ENCODE measurements around the gene UPF3A. TPM values are rescaled to one million over a fixed set of nuclear protein-coding genes. Genes with fewer than 3 reads are reported as not detected.
A peak's percentile ranks its signal among the peaks of the same experiment; 100 is the strongest.

UPF3A gene
- total and polyA plus RNA-seq, 10 of the 15 experiments (the other 5 are each of a cell fraction or from before 2014, with no cell fraction given): 18.6 to 61.5 (median 43.3) TPM

DNA sequence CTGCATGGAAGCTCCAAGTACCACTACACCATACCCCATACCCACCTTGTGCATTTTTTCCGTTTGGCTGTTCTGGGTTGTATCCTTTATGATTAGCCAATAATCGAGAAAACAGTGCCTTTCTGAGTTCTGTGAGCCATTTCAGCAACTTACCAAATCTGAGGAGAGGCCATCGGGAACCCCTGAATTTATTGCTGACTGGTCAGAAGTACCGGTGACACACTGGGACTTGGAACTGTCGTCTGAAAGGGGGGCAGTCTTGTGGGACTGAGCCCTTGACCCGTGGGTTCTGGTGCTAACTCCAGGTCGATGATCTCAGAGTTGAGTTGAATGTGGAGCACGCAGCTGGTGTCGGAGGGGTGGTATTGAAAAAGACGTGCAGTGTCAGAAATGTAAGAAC, 15.0 kb downstream of the UPF3A start:
- Histone ChIP-seq H3K27ac (ENCODE audit: control insufficient read depth, insufficient read depth) (peak overlapping the region; percentile 82), H3K79me2 (ENCODE audit: control insufficient read depth, insufficient read depth, low read length) (peaks cover 5% of the 10 kb centered on the region), H3K36me3 (ENCODE audit: control insufficient read depth in 2 of 2, insufficient read depth in 2 of 2, low read length in 1 of 2) (peaks cover 6 to 30% of the 10 kb centered on the region in 2 experiments), H3K4me3 (peak overlapping the region; percentile 7; the same call in 1 of the 2 replicates), H3K9ac (ENCODE audit: control insufficient read depth, insufficient read depth, low read length) (peak overlapping the region; percentile 39; the same call in 1 of the 2 replicates), H4K20me1 (ENCODE audit: control insufficient read depth, insufficient read depth) (no peaks in the 10 kb centered on the region), H3K4me1 (ENCODE audit: control insufficient read depth, insufficient read depth, low read length) (peaks cover 45% of the 10 kb centered on the region), H3K9me3 (replicated peaks; ENCODE audit: control insufficient read depth, insufficient read depth, low read length) (no peaks in the 10 kb centered on the region), H3K27me3 (replicated peaks in 1 of 2; ENCODE audit: control insufficient read depth in 2 of 2, insufficient read depth in 2 of 2, low read length in 1 of 2) (no peaks in the 10 kb centered on the region), H3K4me2 (ENCODE audit: control insufficient read depth, insufficient read depth) (peak overlapping the region; percentile 69), H2AFZ (ENCODE audit: control insufficient read depth, low read depth, low read length) (peak overlapping the region; percentile 41)
- intact Hi-C loops (cut with micrococcal nuclease; ENCODE audit: unreplicated experiment) (no loop called here), in situ Hi-C loops (cut with MboI) (no loop called here)
- ATAC-seq: no peak
- peak; percentile 74 for FAIRE-seq
- WGBS (ENCODE audit: insufficient coverage, insufficient replicate concordance, low lambda C conversion rate, missing lambda C conversion rate): 30% methylated on average over 10 of the region's 10 CpGs
- TF ChIP-seq POLR2A (IDR thresholded peaks at IDR 0.05; ENCODE audit: low read depth, low read length): 0 out of 2 replicates have a peak, but pooled peaks have one; percentile 16
- TF ChIP-seq ESRRA (IDR thresholded peaks at IDR 0.05; ENCODE audit: low read length): no peak
- SMC1A ChIA-PET (ENCODE audit: uncharacterized antibody, unreplicated experiment): no interaction called here
- POLR2A ChIA-PET: interaction anchor here (1.2 kb wide), 1 partner anchor 17 kb away, joined by 4 read pairs; no protein-coding TSS in a partner anchor
- RAD21 ChIA-PET (ENCODE audit: unreplicated experiment): interaction anchor here (1.4 kb wide), 1 partner anchor 17 kb away, joined by 3 read pairs; the partner anchor contains the start of gene CHAMP1
- no TSS peak for BruUV-seq (replicated peaks)
- CTCF ChIA-PET: no interaction called here
- DNase-seq (ENCODE audit: low read depth, low spot score): no peak

DNA sequence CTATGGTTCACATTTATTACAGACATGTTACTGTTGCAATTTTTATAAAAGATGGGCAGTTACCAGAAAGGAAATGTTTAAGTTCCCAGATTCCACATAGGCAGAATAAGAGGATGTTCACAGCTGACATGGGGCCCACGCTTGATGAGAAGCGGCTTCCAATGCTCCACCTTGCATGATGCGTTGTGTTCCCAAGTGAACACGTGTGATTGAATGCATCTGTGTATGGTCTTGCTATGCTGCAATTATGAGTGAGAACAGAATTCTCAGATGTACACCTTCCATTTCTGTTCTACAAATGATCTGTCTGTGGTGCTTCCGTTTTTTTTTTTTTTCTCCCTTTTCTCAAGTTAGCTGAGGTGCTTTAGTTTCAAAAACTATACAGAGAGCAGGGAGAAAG, 15.5 kb downstream of the UPF3A start:
- CTCF ChIA-PET: no interaction called here
- POLR2A ChIA-PET: interaction anchor here (1.2 kb wide), 1 partner anchor 17 kb away, joined by 4 read pairs; no protein-coding TSS in a partner anchor
- peaks cover 6 to 29% of the 10 kb centered on the region in 2 experiments for H3K36me3 ChIP-seq (ENCODE audit: control insufficient read depth in 2 of 2, insufficient read depth in 2 of 2, low read length in 1 of 2)
- RAD21 ChIA-PET (ENCODE audit: unreplicated experiment): interaction anchor here (1.4 kb wide), 1 partner anchor 17 kb away, joined by 3 read pairs; the partner anchor contains the start of gene CHAMP1
- H3K9me3 ChIP-seq (replicated peaks; ENCODE audit: control insufficient read depth, insufficient read depth, low read length): no peaks in the 10 kb centered on the region
- peaks cover 5% of the 10 kb centered on the region for H3K79me2 ChIP-seq (ENCODE audit: control insufficient read depth, insufficient read depth, low read length)
- H3K4me1 ChIP-seq (ENCODE audit: control insufficient read depth, insufficient read depth, low read length): peaks cover 45% of the 10 kb centered on the region
- SMC1A ChIA-PET (ENCODE audit: uncharacterized antibody, unreplicated experiment): no interaction called here
- no peak for DNase-seq (ENCODE audit: low read depth, low spot score)
- peak; percentile 33 for ATAC-seq
- H3K27me3 ChIP-seq (replicated peaks in 1 of 2; ENCODE audit: control insufficient read depth in 2 of 2, insufficient read depth in 2 of 2, low read length in 1 of 2): no peaks in the 10 kb centered on the region
- BruUV-seq (replicated peaks): no TSS peak
- intact Hi-C loops (cut with micrococcal nuclease; ENCODE audit: unreplicated experiment) (no loop called here), in situ Hi-C loops (cut with MboI) (no loop called here)
- H3K4me3 ChIP-seq: no peak overlapping the region
- peak overlapping the region; percentile 44 for H3K9ac ChIP-seq (ENCODE audit: control insufficient read depth, insufficient read depth, low read length)
- FAIRE-seq: peak; percentile 83
- H4K20me1 ChIP-seq (ENCODE audit: control insufficient read depth, insufficient read depth): no peaks in the 10 kb centered on the region
- WGBS (ENCODE audit: insufficient coverage, insufficient replicate concordance, low lambda C conversion rate, missing lambda C conversion rate): 1% methylated on average over 5 of the region's 5 CpGs
- peak overlapping the region; percentile 82 for H3K27ac ChIP-seq (ENCODE audit: control insufficient read depth, insufficient read depth)
- H3K4me2 ChIP-seq (ENCODE audit: control insufficient read depth, insufficient read depth): peak overlapping the region; percentile 69
- peak overlapping the region; percentile 41 for H2AFZ ChIP-seq (ENCODE audit: control insufficient read depth, low read depth, low read length)
- no peak for TF ChIP-seq PAX5 (IDR thresholded peaks at IDR 0.05; ENCODE audit: borderline replicate concordance, low read depth, low read length)
- TF ChIP-seq ETV6 (conservative IDR thresholded peaks at IDR 0.05 in 1 of 2, IDR thresholded peaks at IDR 0.05 in 1 of 2; ENCODE audit: borderline replicate concordance in 1 of 2, low read depth in 1 of 2): 0 out of 4 replicates have a peak, but pooled peaks of 1 of the 2 experiments have one; percentile 33
- TF ChIP-seq TAF1 (IDR thresholded peaks at IDR 0.05; ENCODE audit: borderline replicate concordance, low read depth, low read length): peak; percentile 55; the same call in 1 of the 2 replicates
- no peak for TF ChIP-seq CEBPB (IDR thresholded peaks at IDR 0.05; ENCODE audit: borderline replicate concordance in 1 of 2, low read depth in 2 of 2, low read length in 2 of 2)
- peak; percentile 25; the same call in 1 of the 2 replicates for TF ChIP-seq MTA3 (IDR thresholded peaks at IDR 0.05; ENCODE audit: borderline replicate concordance, low read length)
- 0 out of 2 replicates have a peak, but pooled peaks have one; percentile 31 for TF ChIP-seq ZNF384 (IDR thresholded peaks at IDR 0.05; ENCODE audit: borderline replicate concordance, low read depth, low read length)
- no peak for TF ChIP-seq IKZF2 (IDR thresholded peaks at IDR 0.05)
- TF ChIP-seq RELA (IDR thresholded peaks at IDR 0.05; ENCODE audit: borderline replicate concordance, partially characterized antibody): no peak
- peak; percentile 60; the same call in 1 of the 2 replicates for TF ChIP-seq ZBED1 (IDR thresholded peaks at IDR 0.05; ENCODE audit: borderline replicate concordance)
- TF ChIP-seq WRNIP1 (IDR thresholded peaks at IDR 0.05; ENCODE audit: borderline replicate concordance, low read depth, low read length): no peak
- TF ChIP-seq RUNX3 (IDR thresholded peaks at IDR 0.05; ENCODE audit: low read length): 0 out of 2 replicates have a peak, but pooled peaks have one; percentile 24
- TF ChIP-seq EED (IDR thresholded peaks at IDR 0.05; ENCODE audit: low read depth): peak; percentile 54
- TF ChIP-seq IRF4 (IDR thresholded peaks at IDR 0.05; ENCODE audit: low read depth, low read length): 0 out of 2 replicates have a peak, but pooled peaks have one; percentile 20
- peak; percentile 32; the same call in 1 of the 2 replicates for TF ChIP-seq NFIC (IDR thresholded peaks at IDR 0.05; ENCODE audit: low read depth, low read length)
- TF ChIP-seq, protein P1, sequence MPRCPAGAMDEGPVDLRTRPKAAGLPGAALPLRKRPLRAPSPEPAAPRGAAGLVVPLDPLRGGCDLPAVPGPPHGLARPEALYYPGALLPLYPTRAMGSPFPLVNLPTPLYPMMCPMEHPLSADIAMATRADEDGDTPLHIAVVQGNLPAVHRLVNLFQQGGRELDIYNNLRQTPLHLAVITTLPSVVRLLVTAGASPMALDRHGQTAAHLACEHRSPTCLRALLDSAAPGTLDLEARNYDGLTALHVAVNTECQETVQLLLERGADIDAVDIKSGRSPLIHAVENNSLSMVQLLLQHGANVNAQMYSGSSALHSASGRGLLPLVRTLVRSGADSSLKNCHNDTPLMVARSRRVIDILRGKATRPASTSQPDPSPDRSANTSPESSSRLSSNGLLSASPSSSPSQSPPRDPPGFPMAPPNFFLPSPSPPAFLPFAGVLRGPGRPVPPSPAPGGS (IDR thresholded peaks at IDR 0.05; ENCODE audit: borderline replicate concordance, insufficient read depth, low read depth, low read length, poor library complexity, severe bottlenecking): peak; percentile 26

Measured in GM12878 (cell line).